ENCODE measurements around the gene PML.

DNA sequence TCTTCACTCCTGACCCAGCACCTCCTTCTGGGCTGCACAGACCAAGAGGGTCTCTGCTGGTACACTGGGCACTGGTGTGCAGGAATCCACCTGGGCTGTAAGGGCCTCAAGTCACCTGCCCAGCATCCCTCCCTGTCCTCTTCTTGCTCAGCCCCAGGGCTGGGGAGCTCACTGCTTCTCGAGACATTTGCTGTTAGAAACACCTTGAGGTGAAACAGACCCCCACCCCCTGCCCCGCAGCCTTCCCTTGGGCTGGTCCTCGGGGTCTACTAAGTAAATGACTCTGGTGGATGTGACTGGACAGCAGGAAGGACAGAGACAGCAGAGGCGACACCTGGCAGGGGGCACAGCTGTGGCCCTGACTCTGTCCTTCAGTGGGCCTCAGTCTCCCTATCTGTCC, 39.2 kb upstream of the PML start:
- TF ChIP-seq, protein P1, sequence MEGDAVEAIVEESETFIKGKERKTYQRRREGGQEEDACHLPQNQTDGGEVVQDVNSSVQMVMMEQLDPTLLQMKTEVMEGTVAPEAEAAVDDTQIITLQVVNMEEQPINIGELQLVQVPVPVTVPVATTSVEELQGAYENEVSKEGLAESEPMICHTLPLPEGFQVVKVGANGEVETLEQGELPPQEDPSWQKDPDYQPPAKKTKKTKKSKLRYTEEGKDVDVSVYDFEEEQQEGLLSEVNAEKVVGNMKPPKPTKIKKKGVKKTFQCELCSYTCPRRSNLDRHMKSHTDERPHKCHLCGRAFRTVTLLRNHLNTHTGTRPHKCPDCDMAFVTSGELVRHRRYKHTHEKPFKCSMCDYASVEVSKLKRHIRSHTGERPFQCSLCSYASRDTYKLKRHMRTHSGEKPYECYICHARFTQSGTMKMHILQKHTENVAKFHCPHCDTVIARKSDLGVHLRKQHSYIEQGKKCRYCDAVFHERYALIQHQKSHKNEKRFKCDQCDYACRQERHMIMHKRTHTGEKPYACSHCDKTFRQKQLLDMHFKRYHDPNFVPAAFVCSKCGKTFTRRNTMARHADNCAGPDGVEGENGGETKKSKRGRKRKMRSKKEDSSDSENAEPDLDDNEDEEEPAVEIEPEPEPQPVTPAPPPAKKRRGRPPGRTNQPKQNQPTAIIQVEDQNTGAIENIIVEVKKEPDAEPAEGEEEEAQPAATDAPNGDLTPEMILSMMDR (IDR thresholded peaks at IDR 0.05), result no peak
- TF ChIP-seq POLR2A (IDR thresholded peaks at IDR 0.05), result no peak
